Activated CD4-positive, alpha-beta T cell treated with anti-CD3 and anti-CD28 coated beads, Interleukin-2, Interleukin-4, amounts not matched to agents 100 ng/mL and 50 ng/mL, durations not matched to agents 16 hours and 8 hours (primary cell): ENCODE measurements around the gene CSGALNACT2.
A peak's percentile ranks its signal among the peaks of the same experiment; 100 is the strongest.

Experiments used
- DNase-seq: peaks from one replicate; pipeline ENCODE4 v3.0.0-alpha.2; 2020; ENCODE audit warnings: low spot score

The CSGALNACT2 gene

DNA sequence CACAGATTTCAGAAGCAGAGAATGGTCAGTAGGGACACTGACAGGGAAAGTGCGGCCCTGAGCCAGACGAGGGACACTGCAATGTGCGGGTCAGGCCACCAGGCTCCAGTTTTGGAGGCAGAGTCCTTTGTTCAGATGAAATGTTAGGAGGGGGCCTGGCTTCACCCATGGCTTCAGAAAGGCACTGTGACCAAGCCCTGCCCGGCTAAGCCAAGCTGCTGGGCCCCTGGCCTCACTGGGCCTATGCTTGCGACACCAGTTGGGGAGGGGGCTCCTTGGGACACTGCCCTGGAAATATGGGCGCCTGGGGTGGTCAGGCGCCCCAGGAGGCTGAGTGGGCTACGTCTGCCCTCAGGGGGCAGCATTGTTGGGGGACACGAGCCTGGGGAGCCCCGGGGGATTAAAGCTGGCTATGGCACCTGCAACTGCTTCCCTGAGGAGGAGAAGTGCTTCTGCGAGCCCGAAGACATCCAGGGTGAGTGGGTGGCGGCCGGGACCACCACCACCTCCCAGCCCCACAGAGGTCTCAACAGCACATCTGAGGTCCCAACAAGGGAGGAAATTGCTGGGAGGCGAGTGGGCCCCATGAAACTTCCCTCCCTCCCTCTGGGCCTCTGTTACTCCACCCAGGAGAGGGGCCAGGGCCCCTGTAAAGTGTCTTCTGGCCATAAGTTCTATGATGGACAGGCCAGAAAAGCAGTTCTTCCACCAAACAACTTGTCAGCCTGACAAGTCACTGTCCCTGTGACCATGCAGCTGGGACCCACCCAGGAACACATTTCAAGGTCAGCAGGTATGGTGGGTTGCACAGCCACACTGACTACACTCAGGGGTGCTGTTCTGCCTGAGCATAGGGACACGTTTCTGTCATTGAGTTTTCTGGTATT lies 24.8 kb upstream of the CSGALNACT2 start:
- no peak for DNase-seq

- no peak for DNase-seq
Measured at GRCh38 chr10:43114088-43114742, 24.0 kb upstream of the CSGALNACT2 start.

- no peak for DNase-seq
Measured at GRCh38 chr10:43114743-43115611, 23.3 kb upstream of the CSGALNACT2 start.

DNA sequence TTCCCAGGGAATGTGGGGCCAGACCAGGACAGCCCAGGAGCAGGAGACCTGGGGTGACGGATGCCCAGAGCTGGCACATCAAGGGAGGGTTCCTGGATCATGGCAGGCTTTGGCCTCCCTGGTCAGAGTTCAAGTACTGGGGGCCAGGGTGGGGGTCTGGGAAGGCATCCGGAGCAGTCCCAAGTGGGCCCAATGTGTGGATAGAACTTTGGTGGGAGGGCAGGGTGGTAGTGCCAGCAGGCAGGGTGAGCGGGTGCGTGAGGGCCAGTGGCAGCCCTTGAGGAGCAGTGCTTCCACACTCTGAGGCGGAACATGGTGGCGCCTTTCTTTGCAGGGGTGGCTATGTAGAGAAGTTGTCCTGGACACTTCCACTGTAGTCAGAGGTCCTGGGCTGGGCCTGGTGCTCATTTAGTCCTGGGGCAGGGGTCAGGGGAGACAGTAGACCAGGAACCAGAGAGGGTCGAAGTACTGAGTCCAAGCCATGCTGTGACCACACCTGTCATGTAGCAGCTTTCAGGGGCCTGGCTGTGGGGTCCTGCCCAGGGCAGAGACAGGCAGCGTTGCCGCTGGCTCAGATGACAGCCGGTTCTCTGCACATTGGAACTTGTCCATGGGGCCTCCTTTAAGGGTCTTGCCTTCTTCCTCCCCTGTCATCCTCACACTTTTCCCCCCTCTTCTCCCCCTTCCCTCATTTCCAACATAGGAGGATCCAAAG lies 22.2 kb upstream of the CSGALNACT2 start:
- DNase-seq: no peak

DNA sequence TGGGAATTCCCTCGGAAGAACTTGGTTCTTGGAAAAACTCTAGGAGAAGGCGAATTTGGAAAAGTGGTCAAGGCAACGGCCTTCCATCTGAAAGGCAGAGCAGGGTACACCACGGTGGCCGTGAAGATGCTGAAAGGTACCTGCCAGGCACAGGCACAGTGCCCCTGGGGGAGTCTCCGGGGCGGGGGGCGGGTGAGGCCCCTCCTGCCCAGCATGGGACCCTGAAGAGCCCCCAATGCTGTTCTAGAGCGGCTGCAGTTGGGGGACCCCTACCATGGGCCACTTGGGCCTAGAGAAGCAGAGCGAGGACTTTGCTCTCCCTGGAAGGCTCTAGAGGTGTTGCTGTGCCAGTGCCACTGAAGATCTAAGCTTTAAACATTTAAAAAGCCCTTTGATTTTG lies 21.6 kb upstream of the CSGALNACT2 start:
- DNase-seq: no peak

DNA sequence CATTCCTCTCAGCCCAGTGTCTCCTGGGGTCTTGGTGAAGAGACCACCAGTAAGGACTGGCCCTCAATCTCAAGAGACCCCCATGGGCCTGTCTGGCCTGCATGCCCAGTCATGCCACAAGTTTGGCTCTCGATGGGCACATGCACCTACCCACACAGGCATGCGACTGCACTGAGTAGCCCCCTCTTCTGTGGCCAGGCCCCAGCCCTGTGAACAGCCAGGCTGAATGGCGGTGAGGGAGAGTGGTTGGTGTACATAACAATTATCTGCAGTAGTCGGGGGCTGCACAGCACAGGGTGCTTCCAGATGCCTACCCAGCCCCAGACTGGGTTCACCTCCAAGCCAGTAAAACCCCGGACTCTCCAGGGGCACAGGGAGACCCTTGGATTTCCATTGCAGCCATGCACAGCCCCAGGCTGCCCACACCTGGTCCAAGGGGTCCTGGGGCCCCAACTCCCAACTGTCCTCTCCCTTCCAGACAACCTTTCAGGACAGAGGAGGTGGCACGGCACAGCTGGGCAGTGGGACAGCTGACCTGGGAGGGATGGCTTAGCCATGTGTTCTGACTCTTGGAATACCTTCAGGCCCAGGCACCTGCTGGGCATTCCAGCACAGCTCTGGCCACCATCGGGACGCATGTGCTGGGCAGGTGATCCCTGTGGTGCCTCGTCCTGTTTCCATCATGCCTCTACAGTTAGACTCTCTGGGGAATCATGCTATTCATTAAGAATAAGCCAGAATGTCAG lies 21.0 kb upstream of the CSGALNACT2 start:
- no peak for DNase-seq

GRCh38 chr10:43117777-43118583 lies 20.3 kb upstream of the CSGALNACT2 start:
- no peak for DNase-seq

- no peak for DNase-seq
Measured at GRCh38 chr10:43118631-43119415, 19.4 kb upstream of the CSGALNACT2 start.

- DNase-seq: no peak
Measured at GRCh38 chr10:43119416-43120115, 18.7 kb upstream of the CSGALNACT2 start.

DNA sequence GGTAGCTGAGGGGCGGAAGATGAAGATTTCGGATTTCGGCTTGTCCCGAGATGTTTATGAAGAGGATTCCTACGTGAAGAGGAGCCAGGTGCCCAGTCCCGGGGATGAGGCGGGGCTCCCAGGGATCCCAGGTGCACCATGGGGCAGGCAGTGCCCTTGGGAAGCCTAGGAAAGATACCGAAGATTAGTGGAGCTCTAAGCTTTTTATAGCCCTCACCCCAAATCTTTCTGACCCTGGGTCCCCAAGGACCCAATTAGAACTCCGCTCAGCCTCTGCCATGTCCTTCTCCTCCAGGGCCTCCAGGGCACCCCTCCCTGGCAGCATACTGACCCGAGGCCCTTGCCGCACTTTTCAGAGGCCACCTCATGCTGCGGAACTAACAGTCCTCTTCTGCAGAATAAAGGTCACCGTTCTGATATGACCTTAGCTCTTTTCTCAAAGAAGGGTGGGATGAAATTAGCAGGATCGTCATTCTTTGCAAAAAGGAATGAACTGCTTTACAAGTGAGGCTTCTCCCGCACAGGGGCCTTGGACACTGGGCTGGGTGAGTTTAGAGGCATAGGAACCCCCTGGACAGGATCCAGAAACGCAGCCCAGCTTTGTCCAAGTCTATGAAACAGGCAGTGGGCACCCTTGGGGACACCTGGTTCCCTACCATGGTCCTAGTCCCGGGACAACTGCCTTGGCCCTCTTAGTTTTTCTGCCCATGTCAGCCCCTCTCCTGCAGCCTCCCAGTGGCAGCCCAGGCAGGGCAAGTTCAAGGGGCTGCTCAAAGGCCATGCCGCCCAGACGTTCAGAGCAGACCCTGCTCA lies 17.9 kb upstream of the CSGALNACT2 start:
- no peak for DNase-seq

DNA sequence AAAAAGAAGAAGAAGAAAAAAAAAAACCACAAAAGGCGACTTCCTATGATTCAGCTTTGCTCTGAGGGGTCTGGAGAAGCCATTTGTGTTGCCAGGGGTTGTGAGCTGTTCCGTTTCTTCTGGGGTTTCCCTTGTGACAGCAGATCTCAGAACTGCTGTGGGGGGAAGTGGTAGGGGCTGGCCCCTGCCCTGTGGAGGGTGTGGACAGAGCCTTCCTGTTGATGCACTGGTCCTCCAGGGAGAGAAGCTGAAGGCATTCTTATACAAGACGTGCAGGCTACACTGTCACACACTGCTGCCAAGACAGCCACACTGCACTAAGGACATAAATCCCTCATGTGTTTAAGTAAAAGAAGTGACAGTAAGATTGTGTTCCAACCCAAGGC lies 17.3 kb upstream of the CSGALNACT2 start:
- DNase-seq: peak; percentile 93

DNA sequence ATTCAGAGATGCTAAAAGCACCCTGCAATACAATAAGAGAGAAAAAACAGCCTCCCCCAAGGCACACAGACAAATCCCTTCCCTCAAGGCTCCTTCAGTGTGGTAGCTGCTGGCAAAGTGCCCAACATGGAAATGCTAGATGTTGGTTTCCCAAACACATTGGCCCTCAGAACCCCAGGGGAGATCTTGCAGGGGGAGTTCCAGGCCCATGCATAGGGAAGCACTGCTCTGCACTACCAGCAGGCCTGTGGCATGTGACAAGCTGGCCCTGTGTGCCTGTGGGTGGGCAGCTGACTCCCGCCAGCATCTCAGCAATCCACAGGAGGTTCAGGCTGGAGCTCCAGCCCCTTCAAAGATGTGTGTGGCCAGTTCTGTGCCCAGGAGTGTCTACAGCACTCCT lies 16.8 kb upstream of the CSGALNACT2 start:
- no peak for DNase-seq

- no peak for DNase-seq
Measured at GRCh38 chr10:43122096-43122495, 16.1 kb upstream of the CSGALNACT2 start.

DNA sequence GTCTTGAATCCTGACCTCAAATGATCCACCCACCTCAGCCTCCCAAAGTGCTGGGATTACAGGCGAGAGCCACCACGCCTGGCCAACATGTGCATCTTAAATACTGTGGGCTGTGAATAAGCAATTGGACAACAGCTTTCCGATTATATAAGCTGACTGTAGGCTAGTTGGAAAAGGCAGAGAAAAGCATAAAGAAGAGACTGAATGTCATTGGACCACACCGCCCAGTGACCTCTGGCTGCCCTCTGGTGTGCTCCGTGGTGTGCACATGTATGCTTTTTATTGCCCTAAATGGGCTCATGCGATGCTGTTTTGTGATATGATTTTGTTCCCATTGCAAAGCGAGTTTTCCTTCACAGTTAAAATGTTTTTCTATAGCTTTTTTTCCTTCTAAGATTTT lies 15.4 kb upstream of the CSGALNACT2 start:
- DNase-seq: no peak

- DNase-seq: no peak
Measured at GRCh38 chr10:43123361-43124093, 14.7 kb upstream of the CSGALNACT2 start.

DNA sequence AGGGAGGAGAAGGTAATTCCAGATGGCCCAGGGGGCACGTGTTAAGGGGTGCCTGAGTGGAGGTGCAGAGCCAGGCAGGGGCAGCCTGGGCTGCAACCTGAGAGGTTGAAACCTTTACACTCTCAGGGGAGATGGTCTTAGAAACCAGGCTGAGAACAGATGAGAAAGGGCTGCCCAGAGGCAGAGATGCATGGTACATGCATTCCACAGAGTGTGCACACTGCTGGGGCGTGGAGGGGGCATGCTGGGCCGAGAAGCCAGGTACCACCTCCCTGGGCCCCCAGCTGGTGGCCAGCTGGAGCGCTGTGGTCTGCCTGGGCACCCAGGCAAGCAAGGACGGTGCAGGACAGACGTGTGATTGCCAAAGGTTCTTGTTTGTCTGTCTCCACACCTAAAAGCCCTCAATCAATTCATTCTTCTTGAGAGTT lies 14.1 kb upstream of the CSGALNACT2 start:
- DNase-seq: no peak

DNA sequence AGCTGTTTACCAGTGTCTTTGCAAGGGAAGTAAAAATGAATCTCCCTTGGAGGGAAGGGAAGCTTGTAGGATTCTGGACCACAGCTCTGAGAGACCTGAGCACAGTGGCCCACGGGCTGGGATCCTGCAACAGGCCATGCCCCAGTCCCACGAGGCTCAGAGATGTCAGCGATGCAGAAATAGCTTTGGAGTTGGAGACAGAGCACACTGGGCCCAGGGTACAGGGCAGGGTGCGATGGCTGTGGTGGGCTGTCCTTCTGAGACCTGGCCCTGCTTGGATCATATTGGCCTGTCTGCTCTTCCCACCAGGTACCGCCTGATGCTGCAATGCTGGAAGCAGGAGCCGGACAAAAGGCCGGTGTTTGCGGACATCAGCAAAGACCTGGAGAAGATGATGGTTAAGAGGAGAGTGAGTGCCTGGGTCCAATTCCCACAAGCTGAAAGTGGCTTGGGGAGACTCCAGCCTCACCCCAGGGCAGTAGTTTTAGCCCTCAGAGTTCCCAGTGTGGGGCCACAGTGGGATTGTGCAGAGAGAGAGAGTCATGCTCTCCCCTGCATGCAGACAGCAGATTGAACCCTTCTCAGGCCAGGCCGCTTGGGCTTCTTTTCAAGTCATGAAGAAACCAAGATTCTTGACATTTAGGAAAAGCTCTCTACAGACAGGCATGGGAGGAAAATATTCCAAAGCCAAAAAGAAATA lies 13.5 kb upstream of the CSGALNACT2 start:
- no peak for DNase-seq
